HG03460 (cell line): Measurements from ENCODE around the gene LRRC59.
A peak's percentile ranks its signal among the peaks of the same experiment; 100 is the strongest.

Source experiments
- ATAC-seq: cut with Tn5 transposase; IDR thresholded peaks from one replicate; pipeline ENCODE4 v1.9.1; 2021; ENCODE audit not compliant: unreplicated experiment

The LRRC59 gene

DNA sequence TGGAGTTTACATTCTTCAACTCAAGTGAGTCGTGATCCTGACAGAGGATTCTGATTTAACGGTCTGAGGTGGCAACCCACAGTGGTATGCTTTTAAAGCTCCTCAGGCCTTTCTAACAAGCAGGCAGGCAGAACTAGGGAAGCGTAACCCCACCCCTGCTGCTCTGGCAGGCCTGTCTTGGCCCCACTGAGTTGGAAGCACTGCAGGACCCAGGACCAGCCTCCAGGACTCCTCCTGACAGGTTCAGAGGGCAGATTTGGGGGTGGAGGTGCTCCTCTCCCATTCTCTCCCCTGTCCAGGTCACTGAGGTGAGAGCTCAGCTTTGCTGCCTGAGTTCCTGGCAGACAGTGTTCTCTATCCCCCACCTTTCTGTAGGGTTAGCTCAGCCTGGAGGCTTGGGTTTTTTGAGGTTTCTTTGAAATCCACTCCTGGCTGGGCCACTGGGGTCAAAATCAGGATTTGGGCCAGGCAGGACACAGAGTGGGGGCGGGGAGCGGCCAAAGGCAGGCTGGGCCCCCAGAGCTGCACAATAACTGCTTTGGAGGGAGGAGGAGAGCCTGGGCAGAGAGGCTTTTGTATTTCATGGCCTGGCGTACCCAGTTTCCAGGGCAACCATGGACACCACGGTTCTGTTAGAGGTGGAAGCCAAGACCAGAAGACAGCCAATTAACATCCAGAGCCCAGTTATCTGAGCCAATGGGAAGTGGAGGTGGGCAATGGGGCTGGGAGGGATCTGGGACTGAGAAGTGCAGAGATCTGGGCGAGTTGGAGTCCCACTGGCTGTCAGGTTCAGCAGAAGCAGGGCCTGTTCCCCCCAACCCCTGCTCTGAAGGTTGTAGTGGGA is 33.9 kb downstream of the LRRC59 start:
- ATAC-seq, result no peak

DNA sequence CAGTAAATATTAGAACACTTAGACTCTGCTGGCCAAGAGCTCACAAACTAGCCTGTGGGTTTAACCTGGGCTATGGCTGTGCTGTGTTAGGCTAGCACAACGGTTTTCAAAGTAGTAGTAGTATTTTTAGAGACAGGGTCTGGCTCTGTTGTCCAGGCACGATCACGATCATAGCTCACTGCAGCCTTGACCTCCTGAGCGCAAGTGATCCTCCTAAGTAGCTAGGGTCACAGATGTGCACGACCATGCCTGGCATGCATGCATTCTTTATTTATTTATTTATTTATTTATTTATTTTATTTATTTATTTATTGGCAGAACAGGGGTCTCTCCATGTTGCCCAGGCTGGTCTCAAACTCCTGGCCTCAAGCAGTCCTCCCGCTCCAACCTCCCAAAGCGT is 34.7 kb downstream of the LRRC59 start:
- no peak for ATAC-seq

DNA sequence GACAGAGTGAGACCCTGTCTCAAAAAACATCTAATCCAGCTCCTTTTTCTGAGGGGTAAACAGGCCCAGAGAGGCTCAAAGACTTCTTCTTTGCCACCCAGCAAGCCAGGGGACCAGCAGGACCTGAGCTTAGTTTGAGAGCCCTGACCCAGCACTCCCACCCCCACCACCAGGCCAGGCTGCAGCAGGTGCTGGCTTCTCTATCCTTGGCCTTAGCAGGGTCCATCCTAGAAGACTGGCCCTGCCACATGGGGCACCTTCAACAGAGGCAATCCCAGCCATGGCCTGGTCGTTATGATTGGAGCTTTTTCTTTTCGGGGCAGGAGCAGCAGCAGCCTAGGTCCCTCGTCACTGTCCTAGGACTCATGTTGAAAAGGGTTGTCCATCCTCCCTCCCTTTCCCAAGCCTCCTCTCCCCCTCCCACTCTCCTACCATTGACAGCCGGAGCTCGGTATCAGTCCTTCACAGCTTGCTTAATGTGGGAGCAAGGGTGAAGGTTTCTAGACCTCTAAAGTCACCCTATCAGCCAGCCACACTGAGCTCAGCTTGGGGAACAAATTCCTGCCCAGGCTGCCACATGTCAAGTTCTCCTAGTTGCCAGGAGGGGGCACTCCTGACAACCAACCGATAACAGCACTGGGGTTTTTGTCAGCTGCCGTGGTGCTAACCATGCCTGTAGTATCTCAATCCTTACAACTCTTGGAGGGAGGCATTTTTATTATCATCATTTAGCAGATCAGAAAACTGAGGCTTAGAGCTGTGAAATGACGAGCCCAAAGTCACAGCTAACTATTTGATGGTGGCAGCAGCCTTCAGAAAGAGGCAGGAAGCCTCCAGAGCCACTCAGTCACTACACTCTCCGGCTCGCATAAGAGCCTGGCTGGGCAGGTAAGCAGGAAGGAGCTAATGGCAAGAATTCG is 35.5 kb downstream of the LRRC59 start:
- peak; percentile 68 for ATAC-seq

DNA sequence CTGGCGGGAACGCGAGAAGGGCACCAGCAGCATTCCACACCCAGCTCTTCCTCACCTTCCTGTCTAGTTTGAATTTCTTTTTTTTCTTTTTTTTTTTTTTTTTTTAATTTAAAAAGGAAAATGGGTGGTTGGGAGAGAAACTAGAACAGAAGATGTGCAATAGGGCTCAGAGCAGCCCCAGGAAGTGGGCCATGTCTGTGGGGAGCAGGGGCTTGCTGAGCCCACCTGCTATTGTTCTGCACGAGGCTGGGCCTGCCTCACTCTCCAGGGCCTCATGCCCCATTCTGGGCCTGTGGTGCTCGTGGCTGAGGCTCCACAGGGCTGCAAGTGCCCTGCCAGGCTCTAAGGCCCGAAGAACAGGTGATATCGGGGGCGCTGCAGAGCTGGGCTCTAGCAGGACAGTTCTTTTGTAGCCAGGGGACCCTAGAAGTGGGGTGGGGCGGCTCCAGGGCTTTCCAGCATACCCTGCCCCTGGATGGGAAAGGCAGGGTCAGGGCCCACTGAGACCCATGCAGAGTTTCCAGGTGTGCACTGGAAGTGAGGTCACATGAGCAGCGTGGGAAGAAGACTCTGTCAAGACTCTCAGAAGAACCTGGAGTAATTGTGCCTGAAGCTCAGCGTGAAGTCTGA is 36.7 kb downstream of the LRRC59 start:
- no peak for ATAC-seq

DNA sequence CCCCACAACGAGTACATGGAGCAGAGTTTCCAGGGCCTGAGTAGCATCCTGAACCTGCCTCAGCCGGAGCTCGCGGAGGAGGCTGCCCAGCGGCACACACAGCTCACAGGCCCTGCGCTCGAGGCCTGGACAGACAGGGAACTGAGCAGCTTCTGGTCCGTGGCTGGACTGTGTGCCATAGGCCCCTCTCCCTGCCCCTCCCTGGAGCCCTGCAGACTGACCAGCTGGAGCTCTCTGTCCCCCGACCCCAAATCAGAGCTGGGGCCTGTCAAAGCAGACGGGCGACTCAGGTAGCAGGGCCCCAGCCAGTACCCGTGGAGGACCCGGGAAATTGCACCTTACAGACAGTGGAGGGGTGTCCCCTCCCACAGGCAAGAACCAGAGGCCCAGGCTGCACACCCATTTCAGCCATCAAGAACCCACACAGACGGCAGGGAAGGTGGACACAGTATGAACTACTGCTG is 37.3 kb downstream of the LRRC59 start:
- no peak for ATAC-seq

DNA sequence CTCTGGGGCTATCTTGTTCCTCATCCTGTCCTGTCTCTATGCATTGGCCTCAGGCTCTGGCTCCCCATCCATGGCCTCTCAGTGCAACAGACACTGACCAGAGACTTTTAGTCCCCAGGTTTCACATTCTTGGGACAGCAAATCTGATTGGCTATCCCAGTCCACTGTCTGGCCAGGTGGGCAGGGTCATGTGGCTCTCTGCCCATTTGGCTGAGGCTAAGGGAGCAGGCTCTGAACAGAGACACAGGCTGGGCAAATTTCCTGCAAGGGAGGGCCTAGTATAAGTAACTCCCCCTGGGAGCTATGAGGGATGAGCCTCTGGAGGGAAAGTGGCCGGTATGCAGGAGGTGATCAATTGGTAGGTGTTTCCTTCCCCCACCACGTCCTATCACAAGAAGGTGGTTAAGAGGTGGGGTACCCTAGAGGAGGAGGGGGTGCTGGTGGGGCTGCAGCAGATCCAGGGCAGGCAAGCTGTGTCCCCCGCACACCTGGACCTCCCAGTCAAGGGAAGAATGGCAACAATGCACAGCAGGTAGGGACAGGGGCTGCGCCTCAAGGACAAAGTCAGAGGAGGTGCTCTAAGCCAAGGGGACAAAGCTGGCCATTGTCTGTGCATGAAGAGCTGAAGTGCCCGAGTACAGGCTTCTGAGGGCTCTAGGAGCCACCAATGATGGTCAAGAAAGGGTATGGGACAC is 38.2 kb downstream of the LRRC59 start:
- no peak for ATAC-seq

DNA sequence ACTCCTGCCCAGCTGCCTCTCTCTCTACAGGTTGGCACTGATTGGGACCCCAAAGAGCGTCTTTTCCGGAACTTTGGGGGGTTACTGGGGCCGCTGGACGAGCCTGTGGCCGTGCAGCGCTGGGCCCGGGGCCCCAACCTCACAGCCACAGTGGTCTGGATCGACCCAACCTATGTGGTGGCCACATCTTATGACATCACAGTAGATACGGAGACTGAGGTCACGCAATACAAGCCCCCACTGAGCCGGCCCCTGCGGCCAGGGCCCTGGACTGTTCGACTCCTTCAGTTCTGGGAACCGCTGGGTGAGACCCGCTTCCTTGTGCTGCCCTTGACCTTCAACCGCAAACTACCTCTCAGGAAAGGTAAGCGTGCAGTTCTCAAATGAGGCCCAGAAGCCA is 39.1 kb downstream of the LRRC59 start:
- ATAC-seq, result no peak

DNA sequence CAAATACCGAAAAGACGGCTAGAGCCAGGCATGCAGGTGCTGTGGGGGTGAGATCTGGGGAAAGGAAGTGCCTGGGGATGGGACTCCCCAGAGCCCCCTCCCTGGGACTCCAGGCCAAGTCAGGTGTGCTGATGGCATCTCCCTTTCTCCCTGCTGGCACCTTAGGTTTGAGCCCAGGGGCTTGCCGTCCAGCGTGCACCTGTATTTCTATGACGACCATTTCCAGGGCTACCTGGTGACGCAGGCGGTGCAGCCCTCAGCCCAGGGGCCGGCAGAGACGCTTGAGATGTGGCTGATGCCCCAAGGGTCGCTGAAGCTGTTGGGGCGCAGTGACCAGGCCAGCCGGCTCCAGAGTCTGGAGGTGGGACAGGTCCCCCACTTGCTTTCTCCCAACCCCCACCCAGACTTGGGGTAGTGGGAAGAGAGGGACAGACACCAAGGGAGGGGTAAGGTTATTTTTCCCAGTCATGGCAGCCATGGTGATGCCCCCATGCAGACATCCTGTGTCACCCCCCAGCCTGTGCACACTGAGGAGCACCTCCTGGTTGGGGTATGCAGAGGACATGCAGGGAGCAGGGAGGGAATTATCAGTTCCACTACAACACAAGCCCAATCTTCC is 40.3 kb downstream of the LRRC59 start:
- no peak for ATAC-seq

DNA sequence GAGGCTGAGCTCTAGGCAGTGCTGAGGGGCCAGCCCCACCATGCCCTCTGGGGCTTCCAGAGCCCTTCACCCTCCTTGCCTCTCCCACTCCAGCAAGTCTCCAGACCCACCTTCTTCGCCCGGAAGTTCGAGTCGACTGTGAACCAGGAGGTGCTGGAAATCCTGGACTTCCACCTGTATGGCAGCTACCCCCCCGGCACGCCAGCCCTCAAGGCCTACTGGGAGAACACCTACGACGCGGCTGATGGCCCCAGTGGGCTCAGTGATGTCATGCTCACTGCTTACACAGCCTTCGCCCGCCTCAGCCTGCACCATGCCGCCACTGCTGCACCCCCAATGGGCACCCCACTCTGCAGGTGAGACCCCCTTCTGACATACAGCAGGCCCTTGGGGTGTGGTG is 40.9 kb downstream of the LRRC59 start:
- ATAC-seq, result no peak

DNA sequence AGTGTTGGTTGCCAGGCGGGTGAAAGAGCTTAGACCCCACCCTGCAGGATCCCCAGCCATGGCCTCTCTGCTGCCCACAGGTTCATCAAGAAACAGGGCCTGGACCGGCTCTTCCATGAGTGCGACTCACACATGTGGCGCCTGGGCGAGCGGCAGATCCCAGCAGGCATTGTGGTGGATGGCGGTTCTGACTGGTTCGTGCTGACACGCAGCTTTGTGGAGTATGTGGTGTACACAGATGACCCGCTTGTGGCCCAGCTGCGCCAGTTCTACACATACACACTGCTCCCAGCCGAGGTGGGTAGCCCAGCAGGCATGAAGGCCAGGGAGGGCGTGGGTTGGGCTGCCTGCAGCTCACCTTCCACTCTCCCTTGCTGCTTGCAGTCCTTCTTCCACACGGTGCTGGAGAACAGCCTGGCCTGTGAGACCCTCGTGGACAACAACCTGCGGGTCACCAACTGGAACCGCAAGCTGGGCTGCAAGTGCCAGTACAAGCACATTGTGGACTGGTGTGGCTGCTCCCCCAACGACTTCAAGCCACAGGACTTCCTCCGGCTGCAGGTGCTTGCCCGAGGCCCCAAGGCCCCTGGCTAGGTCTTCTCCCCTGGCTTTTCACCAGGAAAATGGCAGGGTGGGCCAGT is 41.5 kb downstream of the LRRC59 start:
- ATAC-seq, result no peak

DNA sequence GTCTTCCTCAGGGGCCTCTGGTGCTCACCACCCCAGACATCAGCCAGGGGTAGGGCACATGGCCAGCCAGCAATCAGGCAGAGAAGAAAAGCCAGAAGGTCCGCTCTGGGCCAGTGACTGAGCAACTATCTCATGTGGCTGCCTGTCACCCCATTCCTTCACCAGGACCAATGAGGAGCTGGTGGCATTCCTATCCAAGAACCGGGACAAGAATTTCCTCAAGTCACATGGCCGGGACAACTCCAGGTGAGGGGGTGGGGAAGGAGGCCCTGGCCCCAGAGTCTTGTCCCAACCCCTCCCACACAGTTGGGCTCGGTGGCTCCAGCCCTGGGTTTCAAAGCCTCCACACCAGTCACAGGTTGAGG is 42.0 kb downstream of the LRRC59 start:
- ATAC-seq, result no peak

DNA sequence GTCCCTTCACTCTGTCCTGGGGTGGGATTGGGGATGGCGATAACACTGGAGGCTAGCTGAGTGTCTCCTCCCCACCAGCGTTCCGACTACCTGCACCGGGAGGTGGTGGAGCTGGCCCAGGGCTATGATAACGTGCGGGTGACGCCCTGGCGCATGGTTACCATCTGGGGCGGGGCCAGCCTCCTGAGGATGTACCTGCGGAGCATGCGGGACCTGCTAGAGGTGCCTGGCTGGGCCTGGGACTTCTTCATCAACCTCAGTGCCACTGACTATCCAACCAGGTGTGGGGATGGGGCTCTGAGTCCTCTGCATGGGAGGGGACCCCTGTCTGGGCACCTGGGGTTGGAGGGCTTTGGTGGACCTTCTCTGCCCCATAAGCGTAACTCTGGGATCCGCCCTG is 42.5 kb downstream of the LRRC59 start:
- ATAC-seq, result no peak

DNA sequence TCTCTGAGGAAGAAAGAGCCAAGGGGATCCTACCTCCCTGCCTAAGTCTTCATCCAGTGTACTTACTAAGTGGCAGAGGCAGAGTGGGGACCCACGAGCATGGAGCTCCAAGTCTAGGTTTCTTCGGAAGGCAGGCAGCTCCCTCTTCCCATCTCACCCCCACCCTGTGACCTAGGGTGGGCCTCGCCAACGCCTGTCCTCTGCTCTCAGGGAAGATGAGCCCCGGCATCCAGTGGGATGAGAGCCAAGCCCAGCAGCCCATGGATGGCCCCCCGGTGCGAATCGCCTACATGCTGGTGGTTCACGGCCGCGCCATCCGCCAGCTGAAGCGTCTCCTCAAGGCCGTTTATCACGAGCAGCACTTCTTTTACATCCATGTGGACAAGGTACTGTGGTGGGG is 43.1 kb downstream of the LRRC59 start:
- ATAC-seq, result no peak

DNA sequence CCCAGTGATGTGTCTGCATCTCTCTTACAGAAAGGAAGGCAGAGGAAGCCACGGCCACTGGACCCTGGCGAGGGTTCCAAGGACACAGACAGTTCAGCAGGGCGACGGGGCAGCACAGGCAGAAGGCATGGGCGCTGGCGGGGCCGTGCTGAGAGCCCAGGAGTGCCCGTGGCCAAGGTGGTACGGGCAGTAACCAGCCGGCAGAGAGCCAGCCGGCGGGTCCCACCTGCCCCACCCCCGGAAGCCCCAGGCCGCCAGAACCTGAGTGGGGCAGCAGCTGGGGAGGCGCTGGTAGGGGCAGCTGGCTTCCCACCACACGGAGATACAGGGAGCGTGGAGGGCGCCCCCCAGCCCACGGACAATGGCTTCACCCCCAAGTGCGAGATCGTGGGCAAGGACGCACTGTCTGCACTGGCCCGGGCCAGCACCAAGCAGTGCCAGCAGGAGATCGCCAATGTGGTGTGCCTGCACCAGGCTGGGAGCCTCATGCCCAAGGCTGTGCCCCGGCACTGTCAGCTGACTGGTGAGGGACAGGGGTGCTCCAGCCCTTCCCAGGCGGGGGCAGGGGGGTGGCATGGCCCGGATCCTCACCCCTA is 43.6 kb downstream of the LRRC59 start:
- no peak for ATAC-seq

DNA sequence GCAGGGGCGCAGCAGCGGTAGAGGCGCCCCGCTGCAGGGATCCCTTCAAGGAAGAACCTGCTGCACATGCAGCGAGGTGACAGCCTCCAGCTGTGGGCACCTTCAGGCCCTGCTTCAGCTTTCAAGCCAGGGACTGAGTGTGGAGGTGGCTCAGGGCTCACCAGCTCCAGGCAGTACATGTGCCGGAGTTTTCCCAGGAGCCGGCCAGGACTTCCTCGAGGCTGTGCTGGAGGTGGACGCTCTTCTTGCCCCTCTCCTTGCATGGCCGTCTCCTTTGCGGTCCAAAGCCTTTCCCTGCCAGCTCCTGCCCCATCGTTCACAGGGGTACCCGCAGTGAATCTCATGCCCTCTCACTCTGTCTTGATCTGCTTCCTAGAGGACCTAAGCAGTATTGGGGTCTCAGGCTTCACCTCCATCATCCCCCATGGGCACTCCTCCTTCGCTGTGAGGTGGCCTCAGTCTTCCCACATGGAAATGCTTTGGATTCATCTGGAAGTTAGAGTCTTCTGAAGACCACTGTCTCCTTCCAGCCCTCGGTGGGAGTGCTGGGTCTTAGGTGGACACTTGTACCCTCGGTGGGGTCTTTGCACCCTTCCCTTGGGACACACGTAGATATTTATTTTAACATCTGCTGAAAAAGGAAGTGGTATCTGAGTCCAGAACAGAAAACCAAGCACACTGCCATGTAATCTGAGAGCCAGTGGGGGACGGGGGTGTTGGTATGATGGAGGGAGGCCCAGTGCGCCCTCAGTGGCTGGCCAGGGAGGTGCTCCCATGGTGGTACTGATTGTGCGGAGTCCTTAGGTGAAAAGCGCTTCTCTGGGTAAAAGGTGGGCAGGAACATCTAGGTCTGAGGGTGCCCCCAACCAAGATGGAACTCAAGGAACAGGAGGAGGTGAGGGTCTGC is 44.4 kb downstream of the LRRC59 start:
- ATAC-seq, result no peak

DNA sequence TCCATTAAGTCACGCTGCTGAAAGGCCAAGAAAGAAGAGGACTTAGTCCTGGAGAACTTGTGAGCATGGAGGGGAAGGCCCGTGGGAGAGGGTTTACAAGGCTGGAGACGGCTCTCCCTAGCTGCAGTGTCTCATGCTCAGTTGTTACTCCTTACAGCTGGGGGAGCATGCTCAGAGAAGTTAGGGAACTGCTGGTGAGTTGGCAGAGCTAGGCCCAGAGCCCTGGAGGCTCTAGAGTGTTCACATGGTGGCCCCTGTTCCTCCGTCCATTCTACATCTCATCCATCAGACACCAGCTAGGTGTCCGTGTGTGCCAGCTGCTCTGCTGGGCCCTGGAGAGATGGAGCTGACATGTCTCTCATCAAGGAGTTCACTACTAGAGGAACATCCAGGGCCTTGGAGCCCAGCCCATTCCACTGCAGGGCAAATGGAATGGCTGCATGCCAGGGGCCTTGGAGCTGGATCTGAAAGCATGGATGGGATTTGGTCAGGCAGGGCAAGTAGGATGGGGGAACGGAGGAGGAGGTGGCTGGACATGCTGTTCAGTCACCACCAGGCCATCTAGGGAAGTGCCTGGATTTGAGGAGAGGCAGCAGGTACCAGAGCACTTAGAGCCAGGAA is 45.1 kb downstream of the LRRC59 start:
- no peak for ATAC-seq

DNA sequence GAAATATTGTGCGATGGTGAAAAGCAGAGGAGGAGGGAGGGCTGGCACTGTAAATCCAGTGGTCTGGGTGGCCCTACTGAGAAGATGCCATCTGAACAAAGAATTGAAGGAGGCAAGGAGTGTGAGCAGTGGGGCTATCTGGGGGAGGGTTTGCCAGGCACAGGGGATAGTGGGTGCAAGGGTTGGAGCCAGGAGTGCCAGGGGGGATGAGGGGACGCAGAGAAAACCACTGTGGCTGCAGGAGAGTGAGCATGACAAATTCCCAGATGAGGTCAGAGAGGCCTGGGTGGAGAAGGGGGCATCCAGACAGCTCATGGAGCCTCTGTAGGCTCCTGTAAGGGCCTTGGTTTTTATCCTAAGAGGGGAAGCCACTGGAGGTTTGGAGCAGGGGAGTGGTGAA is 46.6 kb downstream of the LRRC59 start:
- no peak for ATAC-seq

DNA sequence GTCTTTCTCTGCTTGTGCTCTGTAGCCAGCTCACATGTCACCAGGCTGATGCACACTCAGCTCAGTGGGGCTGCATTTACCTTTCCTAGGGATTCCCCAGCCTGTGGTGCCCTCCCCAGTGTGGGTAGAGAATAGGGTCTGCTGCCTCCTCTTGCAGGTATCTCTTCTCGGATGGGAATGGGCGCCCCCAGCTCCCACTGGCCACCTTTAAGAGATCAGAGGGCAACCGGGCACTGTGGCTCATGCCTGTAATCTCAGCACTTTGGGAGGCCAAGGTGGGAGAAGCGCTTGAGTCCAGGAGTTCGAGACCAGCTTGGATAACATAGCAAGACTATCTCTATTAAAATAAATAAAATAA is 48.1 kb downstream of the LRRC59 start:
- no peak for ATAC-seq
